Activated T-cell treated with anti-CD3 and anti-CD28 coated beads, Interleukin-2, amount 50 U/mL, for 72 hours (primary cell): Measurements from ENCODE around the gene GLRX3. TPM values are rescaled to one million over a fixed set of nuclear protein-coding genes. Genes with fewer than 3 reads are reported as not detected.

Source experiments
- ATAC-seq, 2 donors: fragments of 150-1000 bp; cut with Tn5 transposase; replicated peaks in 1 of 2; 2 replicates each; pipeline ENCODE4 v1.10.0; 2021; ENCODE audit warnings: moderate library complexity in 2 of 2, mild to moderate bottlenecking in 1 of 2
- DNase-seq, 2 donors: peaks; one replicate each; pipeline ENCODE4 v3.0.0; 2021 to 2022; ENCODE audit warnings: mixed read lengths in 1 of 2
- H3K27ac Mint-ChIP-seq: one replicate; pipeline ENCODE4 v1.8.0; 2022; ENCODE audit warnings: mild to moderate bottlenecking, moderate library complexity, mixed read lengths
- H3K27me3 Mint-ChIP-seq: one replicate; pipeline ENCODE4 v1.8.0; 2022; ENCODE audit warnings: low read depth, mixed read lengths
- H3K36me3 Mint-ChIP-seq, 2 donors: one replicate each; pipeline ENCODE4 v1.8.0; 2022; ENCODE audit warnings: mixed read lengths in 2 of 2, mild to moderate bottlenecking in 1 of 2; ENCODE audit not compliant: insufficient read depth in 2 of 2
- H3K4me1 Mint-ChIP-seq: one replicate; pipeline ENCODE4 v1.8.0; 2022; ENCODE audit warnings: low read depth, mixed read lengths
- H3K4me3 Mint-ChIP-seq, 2 donors: one replicate each; pipeline ENCODE4 v1.8.0; 2022; ENCODE audit warnings: mild to moderate bottlenecking in 2 of 2, mixed read lengths in 2 of 2, moderate library complexity in 2 of 2
- H3K9me3 Mint-ChIP-seq, 2 donors: one replicate each; pipeline ENCODE4 v1.8.0; 2022; ENCODE audit warnings: mixed read lengths in 2 of 2
- total RNA-seq, 2 donors: library from RNA; stranded (reverse); gene quantifications; one replicate each; pipeline ENCODE4 v1.2.3, GENCODE V29; 2022

The GLRX3 gene
- total RNA-seq, 2 donors from 2014 or later: 58.5 to 69.3 TPM

DNA sequence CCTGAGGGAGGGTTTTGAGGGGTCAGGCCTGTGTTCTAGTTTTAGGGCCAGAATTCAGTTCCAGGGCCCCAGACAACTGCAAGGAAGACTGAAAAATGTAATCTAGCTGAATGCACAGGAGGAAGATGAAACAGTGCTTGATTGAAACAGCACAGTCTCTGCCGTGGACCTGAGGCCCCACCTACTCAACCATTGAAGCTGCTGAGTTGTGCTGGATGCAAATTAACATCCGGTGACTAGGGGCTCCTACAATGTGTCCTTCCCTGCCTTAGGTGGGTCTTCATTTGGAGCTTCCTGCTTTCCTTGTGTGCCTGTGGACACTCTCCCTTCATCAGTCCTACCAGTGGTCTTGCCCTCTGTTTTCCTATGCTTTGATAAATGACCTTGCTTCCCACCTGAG is 5.7 kb downstream of the GLRX3 start:
- Mint-ChIP-seq H3K4me1 (peaks cover 56% of the 10 kb centered on the region), H3K4me3 (peak overlapping the region; percentile 58 to 71), H3K9me3 (no peaks in the 10 kb centered on the region), H3K36me3 (peaks cover 8 to 16% of the 10 kb centered on the region in 2 donors), H3K27me3 (no peaks in the 10 kb centered on the region), H3K27ac (no peak overlapping the region)
- ATAC-seq (peak; percentile 31 to 64), DNase-seq (peak in 1 of 2 donors; percentile 15)

DNA sequence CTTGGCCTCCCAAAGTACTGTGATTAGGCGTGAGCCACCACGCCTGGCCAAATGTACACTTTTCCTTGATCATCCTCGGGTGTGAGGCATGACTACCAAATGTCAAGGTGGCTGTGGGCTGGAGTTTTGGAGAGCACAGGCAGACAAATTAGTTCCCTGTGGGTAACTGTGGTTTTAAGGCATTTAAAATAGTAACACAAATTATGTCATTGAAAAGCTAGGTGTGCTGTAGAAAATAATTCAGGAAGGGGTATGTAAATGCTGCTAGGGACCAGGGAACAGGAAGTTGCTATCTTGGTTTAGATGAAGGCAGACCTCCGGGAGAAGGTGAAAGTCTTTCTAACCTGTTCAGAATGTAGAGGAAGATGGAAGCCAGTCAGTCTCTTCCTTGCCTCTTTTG is 9.9 kb downstream of the GLRX3 start:
- H3K27ac Mint-ChIP-seq: peak overlapping the region; percentile 24
- H3K9me3 Mint-ChIP-seq: no peaks in the 10 kb centered on the region
- DNase-seq: no peak
- peaks cover 5 to 15% of the 10 kb centered on the region in 2 donors for H3K36me3 Mint-ChIP-seq
- H3K4me1 Mint-ChIP-seq: peaks cover 19% of the 10 kb centered on the region
- no peak overlapping the region for H3K4me3 Mint-ChIP-seq
- no peaks in the 10 kb centered on the region for H3K27me3 Mint-ChIP-seq
- ATAC-seq: no peak

DNA sequence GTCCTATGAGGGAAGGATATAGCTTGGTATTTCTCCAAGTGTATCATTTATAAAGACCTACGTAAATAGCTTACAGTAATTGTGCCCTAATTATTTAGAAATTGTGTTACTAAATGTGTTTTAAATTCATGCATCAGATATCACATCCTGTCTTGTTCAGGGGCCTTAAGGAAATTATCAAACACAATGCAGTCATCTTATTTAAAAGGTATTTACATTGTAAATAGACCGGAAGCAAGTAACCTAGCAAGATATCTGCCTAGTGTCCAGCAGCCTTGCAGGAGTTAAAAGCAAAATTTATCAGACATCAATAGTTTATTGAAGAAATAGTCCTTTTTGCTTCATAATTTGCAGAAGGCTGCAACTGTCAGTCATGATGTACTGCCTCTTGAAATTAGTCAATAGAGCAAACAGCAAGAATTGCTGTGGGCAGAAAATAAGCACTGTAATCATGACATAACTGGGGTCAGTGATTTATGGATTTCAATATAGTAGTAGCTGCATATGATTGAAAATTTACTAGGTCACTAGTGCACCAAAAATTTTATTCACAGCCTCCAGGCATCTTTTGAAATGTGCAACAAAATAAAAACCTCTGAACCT is 23.1 kb downstream of the GLRX3 start:
- Mint-ChIP-seq H3K9me3 (no peaks in the 10 kb centered on the region), H3K27ac (no peak overlapping the region), H3K36me3 (peaks cover 5 to 11% of the 10 kb centered on the region in 2 donors), H3K27me3 (no peaks in the 10 kb centered on the region), H3K4me3 (no peak overlapping the region), H3K4me1 (peaks cover 36% of the 10 kb centered on the region)
- no peak for ATAC-seq
- no peak for DNase-seq

DNA sequence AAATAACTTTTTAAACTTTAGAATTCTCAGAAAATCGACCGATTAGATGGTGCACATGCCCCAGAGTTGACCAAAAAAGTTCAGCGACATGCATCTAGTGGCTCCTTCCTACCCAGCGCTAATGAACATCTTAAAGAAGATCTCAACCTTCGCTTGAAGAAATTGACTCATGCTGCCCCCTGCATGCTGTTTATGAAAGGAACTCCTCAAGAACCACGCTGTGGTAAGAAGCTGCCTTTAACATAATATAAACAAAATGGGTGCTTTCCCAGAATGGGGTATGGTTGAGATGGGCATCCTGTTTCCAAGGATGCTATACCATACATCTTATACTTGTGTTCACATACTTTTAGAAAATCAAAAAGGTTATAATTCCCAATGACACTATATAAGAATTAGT is 24.6 kb downstream of the GLRX3 start:
- H3K27me3 Mint-ChIP-seq: no peaks in the 10 kb centered on the region
- peak in 1 of 2 donors; percentile 14 for DNase-seq

DNA sequence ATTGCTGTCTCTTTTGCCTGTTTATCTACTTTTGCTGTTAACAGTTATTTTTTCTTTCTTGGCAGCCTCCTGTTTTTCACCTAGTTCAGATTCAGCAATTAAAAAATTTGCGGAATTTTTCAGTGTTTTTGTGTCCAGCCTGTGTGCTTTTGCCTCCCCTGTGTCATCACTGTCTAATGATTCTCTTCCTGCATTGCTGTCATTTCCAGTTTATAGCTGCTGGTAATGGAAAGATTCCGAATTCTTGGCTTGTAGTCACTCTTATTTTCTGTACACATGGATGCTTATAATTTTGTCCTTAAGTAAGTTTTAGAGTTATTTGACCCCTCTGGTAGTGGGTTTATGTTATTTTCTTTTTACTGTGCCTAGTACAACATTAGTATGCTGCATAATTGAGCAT is 25.1 kb downstream of the GLRX3 start:
- no peak for DNase-seq
- no peaks in the 10 kb centered on the region for H3K9me3 Mint-ChIP-seq
- ATAC-seq: no peak
- peaks cover 32% of the 10 kb centered on the region for H3K4me1 Mint-ChIP-seq
- no peak overlapping the region for H3K4me3 Mint-ChIP-seq
- no peaks in the 10 kb centered on the region for H3K27me3 Mint-ChIP-seq
- H3K36me3 Mint-ChIP-seq: peaks cover 1 to 15% of the 10 kb centered on the region in 2 donors
- H3K27ac Mint-ChIP-seq: no peak overlapping the region

More for the DNA sequence above, 24.6 kb downstream of the GLRX3 start:
- peak; percentile 57 for ATAC-seq
- Mint-ChIP-seq H3K4me1 (peaks cover 28% of the 10 kb centered on the region), H3K9me3 (no peaks in the 10 kb centered on the region), H3K4me3 (no peak overlapping the region), H3K27ac (no peak overlapping the region), H3K36me3 (peaks cover 1 to 12% of the 10 kb centered on the region in 2 donors)

DNA sequence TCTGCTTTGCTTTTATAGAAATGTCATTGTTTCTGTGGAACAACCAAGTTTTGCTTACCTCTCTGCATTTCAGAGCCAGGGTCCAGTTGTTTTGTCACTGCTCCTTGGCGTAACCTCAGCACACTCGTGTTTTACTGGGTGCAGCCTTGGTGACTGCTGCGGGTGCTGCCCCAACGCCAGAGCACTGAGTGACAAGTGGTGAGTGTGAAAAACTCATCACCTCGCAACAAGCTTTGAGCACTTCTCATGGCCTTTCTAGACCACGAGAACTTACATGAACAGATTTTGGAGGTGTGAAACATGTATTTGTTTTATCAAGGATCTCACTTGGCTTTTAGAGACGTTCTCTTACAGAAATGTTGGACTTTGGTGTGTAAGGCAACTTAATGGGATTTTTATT is 31.0 kb downstream of the GLRX3 start:
- DNase-seq (no peak), ATAC-seq (no peak)

DNA sequence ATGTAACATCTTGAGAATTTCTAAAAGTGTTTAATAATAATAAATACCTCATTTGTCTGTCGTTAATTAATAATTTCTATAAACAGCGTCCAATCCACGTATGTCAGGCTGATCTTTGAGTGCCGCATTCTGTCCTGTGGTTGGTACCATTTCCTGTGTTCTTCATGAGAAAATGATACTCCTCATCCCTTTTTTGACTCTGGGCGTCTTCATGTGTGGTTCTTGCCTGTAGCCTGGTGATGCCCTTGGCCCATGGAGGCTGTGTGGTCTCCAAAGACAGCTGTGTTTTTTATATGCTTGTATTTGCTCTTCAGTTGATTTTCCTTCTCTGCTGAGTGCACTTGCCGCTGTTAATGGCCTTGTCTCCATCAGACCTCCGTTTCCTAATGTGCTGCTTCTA is 31.5 kb downstream of the GLRX3 start:
- Mint-ChIP-seq H3K27me3 (no peaks in the 10 kb centered on the region), H3K4me1 (peaks cover 43% of the 10 kb centered on the region), H3K36me3 (peaks cover 3 to 17% of the 10 kb centered on the region in 2 donors), H3K4me3 (no peak overlapping the region), H3K27ac (no peak overlapping the region), H3K9me3 (no peaks in the 10 kb centered on the region)
- ATAC-seq (no peak), DNase-seq (no peak)

More for the DNA sequence above, 31.0 kb downstream of the GLRX3 start:
- no peaks in the 10 kb centered on the region for H3K9me3 Mint-ChIP-seq
- no peak overlapping the region for H3K4me3 Mint-ChIP-seq
- peaks cover 3 to 18% of the 10 kb centered on the region in 2 donors for H3K36me3 Mint-ChIP-seq
- H3K27ac Mint-ChIP-seq: no peak overlapping the region
- H3K27me3 Mint-ChIP-seq: no peaks in the 10 kb centered on the region
- H3K4me1 Mint-ChIP-seq: peaks cover 43% of the 10 kb centered on the region

DNA sequence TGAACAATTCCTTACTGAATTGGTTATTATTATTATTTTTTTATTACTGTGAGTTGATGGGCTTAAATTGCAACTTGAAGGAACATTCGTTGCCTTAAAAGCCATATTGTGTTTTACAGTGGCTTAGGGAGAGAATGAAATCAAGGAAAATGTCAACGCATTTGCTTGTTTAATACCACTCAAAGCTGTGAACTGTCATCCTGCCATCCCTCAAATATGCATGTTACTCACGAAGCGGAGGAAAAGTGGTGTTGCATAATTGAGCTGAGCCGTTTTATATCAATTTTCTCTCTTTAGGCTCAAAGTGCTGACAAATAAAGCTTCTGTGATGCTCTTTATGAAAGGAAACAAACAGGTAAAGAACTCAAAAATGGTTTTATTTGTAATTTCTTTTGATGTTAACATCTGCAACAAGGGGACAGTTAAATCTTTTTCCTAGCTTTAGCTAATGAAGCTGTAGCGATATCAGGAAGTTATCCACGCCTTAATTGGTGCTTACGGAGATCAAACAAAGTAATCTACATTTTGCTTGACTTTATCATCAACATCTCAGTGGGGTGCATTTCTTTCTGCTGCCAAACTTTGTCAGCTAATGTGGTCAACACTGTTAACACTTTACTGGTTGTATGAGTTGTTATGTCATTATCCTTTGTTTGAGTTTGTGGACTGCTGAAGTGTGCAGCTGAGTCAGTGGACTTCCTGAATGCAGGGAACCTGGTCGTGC is 33.1 kb downstream of the GLRX3 start:
- no peak for ATAC-seq
- no peak for DNase-seq
- Mint-ChIP-seq H3K27ac (no peak overlapping the region), H3K4me3 (no peak overlapping the region), H3K27me3 (no peaks in the 10 kb centered on the region), H3K9me3 (no peaks in the 10 kb centered on the region), H3K4me1 (peaks cover 55% of the 10 kb centered on the region), H3K36me3 (peaks cover 3 to 19% of the 10 kb centered on the region in 2 donors)

DNA sequence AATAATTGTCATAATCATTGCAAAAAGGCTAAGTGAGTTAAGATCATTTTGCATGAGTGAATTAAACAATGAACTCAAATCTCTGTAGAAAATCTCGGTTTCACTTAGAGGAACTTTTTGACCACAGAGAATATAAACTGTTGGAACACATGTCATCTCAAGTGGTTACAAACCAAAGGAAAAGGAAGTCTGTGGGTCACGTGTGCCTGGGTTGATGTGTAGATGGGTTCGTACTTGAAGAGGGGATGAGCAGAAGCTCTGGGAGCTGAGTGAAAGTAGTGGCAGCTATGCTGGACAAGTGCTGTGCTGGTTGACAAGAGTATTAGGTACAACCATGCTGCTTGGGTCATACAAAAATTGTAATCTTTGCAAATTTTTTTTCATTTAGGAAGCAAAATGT is 35.0 kb downstream of the GLRX3 start:
- H3K27ac Mint-ChIP-seq: no peak overlapping the region
- H3K4me1 Mint-ChIP-seq: peaks cover 60% of the 10 kb centered on the region
- no peaks in the 10 kb centered on the region for H3K9me3 Mint-ChIP-seq
- ATAC-seq (peak; percentile 61 to 66), DNase-seq (peak in 1 of 2 donors; percentile 19)
- peak overlapping the region in 1 of 2 donors; percentile 42 for H3K4me3 Mint-ChIP-seq
- H3K36me3 Mint-ChIP-seq: peaks cover 3 to 16% of the 10 kb centered on the region in 2 donors
- H3K27me3 Mint-ChIP-seq: no peaks in the 10 kb centered on the region

DNA sequence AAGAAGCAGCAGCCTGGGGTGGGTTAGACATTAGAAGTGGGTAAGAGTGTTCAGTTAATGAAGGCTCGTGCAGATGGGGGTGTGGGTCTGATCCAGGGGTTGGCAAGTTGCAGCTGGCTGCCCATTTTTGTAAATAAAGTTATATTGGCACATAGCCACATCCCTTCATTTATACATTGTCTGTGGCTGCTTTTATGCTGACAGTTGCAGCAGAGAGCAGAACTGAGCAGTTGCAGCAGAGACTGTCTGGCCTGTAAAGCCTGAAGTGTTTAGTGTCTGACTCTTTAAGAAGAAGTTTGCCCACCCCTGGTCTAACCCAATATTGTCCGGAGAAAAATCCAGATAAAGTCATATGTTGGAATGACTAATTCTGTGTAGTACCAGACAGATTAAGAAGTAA is 38.1 kb downstream of the GLRX3 start:
- Mint-ChIP-seq H3K27me3 (no peaks in the 10 kb centered on the region), H3K4me3 (no peak overlapping the region), H3K4me1 (peaks cover 49% of the 10 kb centered on the region), H3K27ac (no peak overlapping the region), H3K9me3 (no peaks in the 10 kb centered on the region), H3K36me3 (peaks cover 2 to 14% of the 10 kb centered on the region in 2 donors)
- ATAC-seq (no peak), DNase-seq (no peak)

DNA sequence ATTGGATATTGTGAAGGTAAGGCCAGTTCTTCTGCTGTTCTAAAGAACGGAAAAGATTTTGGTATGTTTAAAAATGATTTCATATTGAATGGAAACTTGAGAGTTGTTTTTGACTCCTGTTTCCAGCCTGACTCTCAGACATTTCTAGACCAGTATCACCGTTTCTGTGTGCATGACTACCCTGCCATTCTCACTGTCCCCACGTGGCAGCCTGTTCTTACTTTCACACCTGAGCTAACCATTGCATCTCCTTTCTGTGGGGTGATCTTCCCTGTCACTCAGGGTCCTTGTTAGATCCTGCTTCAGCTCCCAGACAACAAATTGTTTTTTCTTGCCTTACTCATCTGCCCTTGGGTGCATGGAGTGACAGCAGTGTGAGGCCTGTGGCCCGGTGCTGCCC is 38.9 kb downstream of the GLRX3 start:
- no peak overlapping the region for H3K4me3 Mint-ChIP-seq
- H3K4me1 Mint-ChIP-seq: peaks cover 41% of the 10 kb centered on the region
- ATAC-seq: peak; percentile 68 to 72
- H3K36me3 Mint-ChIP-seq: peaks cover 2 to 14% of the 10 kb centered on the region in 2 donors
- no peaks in the 10 kb centered on the region for H3K9me3 Mint-ChIP-seq
- H3K27me3 Mint-ChIP-seq: no peaks in the 10 kb centered on the region
- H3K27ac Mint-ChIP-seq: no peak overlapping the region
- no peak for DNase-seq

DNA sequence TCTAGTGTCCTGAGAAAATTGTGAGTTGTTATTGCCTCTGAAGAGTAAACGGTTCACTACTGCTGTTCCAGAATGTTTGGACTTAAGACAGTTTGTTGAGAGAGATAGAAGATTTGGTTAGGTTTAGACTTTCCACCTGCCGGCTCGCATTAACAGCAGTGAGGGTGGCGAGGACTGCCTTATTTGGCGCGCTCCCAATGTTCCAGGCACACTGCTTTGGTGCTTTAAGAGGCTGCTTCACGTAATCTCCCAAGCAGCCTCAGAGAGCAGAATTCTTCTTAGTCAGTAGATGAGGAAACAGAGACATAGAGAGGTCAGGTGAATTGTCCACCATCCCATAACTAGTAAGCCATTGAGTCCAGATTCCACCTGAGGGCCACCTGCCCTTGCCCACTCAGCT is 41.1 kb downstream of the GLRX3 start:
- ATAC-seq (no peak), DNase-seq (no peak)
- Mint-ChIP-seq H3K4me1 (peaks cover 27% of the 10 kb centered on the region), H3K4me3 (no peak overlapping the region), H3K27ac (no peak overlapping the region), H3K9me3 (no peaks in the 10 kb centered on the region), H3K27me3 (no peaks in the 10 kb centered on the region), H3K36me3 (peaks cover 0 to 13% of the 10 kb centered on the region in 2 donors)

DNA sequence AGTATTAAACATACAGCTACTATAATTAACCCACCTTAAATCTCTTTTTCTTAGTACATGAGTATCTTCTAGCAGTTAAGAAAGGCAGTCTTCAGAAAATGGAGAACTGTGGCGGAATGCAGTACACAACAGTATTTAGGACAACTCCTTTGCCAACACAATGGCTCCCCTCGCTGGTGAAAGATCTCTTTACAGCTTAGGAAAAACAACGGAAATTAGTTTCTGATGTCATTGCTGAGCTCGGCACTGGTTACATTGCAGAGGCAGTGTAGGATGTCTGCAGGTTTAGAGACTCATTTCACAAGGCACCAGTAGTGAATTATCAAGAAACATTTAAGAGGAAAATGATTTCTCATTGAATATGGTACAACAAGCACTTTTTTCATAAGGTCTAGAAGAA is 43.4 kb downstream of the GLRX3 start:
- Mint-ChIP-seq H3K36me3 (peaks cover 3 to 9% of the 10 kb centered on the region in 2 donors), H3K9me3 (no peaks in the 10 kb centered on the region), H3K4me1 (peaks cover 11% of the 10 kb centered on the region), H3K4me3 (no peak overlapping the region), H3K27ac (peak overlapping the region; percentile 55), H3K27me3 (no peaks in the 10 kb centered on the region)
- DNase-seq (peak; percentile 44), ATAC-seq (peak; percentile 78 to 80)
